ENCODE results near the gene PXDN.

Gene PXDN

DNA sequence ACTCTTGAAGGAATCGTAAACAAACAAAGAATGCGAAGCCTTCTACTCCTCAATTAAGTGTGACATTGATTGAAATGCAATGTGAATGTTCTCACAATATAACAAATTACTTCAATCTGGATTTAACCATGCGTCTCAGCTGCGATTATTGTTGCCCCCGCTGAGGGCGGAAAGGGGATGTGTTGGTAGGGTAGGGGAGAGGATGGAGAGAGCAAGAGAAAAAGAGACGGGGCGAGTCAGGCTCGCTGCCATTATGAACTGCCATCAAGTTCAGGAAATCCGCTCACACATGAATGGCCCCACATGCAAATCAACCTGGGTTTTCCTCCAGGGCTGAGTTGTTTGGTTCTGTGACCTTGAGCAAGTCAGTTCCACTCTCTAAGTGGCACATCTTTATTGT, 129.8 kb downstream of the PXDN start:
- Histone ChIP-seq H2AFZ (ENCODE audit: low read depth, low read length) (no peak overlapping the region), H3K4me2 (ENCODE audit: insufficient read depth, low read length) (no peak overlapping the region), H3K27me3 (ENCODE audit: insufficient read depth, low read length, poor library complexity) (no peaks in the 10 kb centered on the region), H3K9me3 (ENCODE audit: insufficient read depth, low read length, severe bottlenecking) (no peaks in the 10 kb centered on the region), H3K27ac (ENCODE audit: low read length) (no peak overlapping the region), H3K4me1 (ENCODE audit: insufficient read depth, low read length) (peaks cover 4% of the 10 kb centered on the region; the same call in 1 of the 2 replicates), H3K9ac (ENCODE audit: low read depth, low read length) (no peak overlapping the region), H3K79me2 (ENCODE audit: insufficient read depth, low read length) (no peaks in the 10 kb centered on the region), H4K20me1 (ENCODE audit: insufficient read depth, low read length) (no peaks in the 10 kb centered on the region), H3K36me3 (ENCODE audit: insufficient read depth, low read length) (no peaks in the 10 kb centered on the region), H3K4me3 (ENCODE audit: low read depth in 1 of 2, low read length in 2 of 2) (no peak overlapping the region)
- TF ChIP-seq EZH2 (IDR thresholded peaks at IDR 0.05; ENCODE audit: borderline replicate concordance, low read depth, low read length, severe bottlenecking): no peak
- TF ChIP-seq, protein P1, sequence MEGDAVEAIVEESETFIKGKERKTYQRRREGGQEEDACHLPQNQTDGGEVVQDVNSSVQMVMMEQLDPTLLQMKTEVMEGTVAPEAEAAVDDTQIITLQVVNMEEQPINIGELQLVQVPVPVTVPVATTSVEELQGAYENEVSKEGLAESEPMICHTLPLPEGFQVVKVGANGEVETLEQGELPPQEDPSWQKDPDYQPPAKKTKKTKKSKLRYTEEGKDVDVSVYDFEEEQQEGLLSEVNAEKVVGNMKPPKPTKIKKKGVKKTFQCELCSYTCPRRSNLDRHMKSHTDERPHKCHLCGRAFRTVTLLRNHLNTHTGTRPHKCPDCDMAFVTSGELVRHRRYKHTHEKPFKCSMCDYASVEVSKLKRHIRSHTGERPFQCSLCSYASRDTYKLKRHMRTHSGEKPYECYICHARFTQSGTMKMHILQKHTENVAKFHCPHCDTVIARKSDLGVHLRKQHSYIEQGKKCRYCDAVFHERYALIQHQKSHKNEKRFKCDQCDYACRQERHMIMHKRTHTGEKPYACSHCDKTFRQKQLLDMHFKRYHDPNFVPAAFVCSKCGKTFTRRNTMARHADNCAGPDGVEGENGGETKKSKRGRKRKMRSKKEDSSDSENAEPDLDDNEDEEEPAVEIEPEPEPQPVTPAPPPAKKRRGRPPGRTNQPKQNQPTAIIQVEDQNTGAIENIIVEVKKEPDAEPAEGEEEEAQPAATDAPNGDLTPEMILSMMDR (IDR thresholded peaks at IDR 0.05; ENCODE audit: borderline replicate concordance, extremely low read depth, low read length, poor library complexity, severe bottlenecking): no peak
- DNase-seq: no peak
- ATAC-seq (ENCODE audit: insufficient read depth, low read depth): no peak

DNA sequence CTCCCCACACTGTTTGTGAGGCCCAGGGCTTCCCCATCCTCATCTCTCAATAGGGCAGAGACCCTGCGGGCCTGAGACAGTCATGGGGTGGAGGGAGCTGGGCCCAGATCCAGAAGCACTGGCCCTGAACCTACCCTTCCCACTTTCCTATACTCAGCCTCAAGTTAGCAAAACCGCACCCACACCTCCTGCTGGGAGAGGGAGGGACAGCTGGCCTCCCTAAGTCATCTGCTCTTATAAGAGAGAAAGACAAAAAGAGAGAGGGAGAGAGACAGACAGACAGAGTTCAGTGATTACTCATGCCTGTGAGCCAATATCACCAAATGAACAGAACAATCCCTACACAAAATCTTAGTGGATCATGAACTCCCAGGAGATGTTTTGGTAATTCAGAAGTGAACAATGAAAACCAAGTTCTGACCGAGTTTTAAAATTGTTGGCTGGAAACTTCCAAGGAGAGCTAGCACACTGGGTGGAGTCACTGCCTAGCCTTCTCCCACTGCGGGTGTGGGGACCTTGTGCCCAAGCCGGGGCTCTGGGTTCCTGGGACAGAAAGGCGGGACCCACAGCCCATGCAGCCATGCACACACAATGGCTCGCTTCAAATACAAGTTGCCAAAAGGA, 130.5 kb downstream of the PXDN start:
- H4K20me1 ChIP-seq (ENCODE audit: insufficient read depth, low read length): no peaks in the 10 kb centered on the region
- H3K79me2 ChIP-seq (ENCODE audit: insufficient read depth, low read length): no peaks in the 10 kb centered on the region
- H3K36me3 ChIP-seq (ENCODE audit: insufficient read depth, low read length): no peaks in the 10 kb centered on the region
- H3K27ac ChIP-seq (ENCODE audit: low read length): no peak overlapping the region
- H3K4me3 ChIP-seq (ENCODE audit: low read depth in 1 of 2, low read length in 2 of 2): no peak overlapping the region
- ATAC-seq (ENCODE audit: insufficient read depth, low read depth) (no peak), DNase-seq (no peak)
- TF ChIP-seq EZH2 (IDR thresholded peaks at IDR 0.05; ENCODE audit: borderline replicate concordance, low read depth, low read length, severe bottlenecking): no peak
- TF ChIP-seq, protein P1 (IDR thresholded peaks at IDR 0.05; ENCODE audit: borderline replicate concordance, extremely low read depth, low read length, poor library complexity, severe bottlenecking): no peak
- no peak overlapping the region for H3K9ac ChIP-seq (ENCODE audit: low read depth, low read length)
- H3K4me1 ChIP-seq (ENCODE audit: insufficient read depth, low read length): peaks cover 11% of the 10 kb centered on the region; the same call in 1 of the 2 replicates
- no peaks in the 10 kb centered on the region for H3K27me3 ChIP-seq (ENCODE audit: insufficient read depth, low read length, poor library complexity)
- no peak overlapping the region for H2AFZ ChIP-seq (ENCODE audit: low read depth, low read length)
- no peaks in the 10 kb centered on the region for H3K9me3 ChIP-seq (ENCODE audit: insufficient read depth, low read length, severe bottlenecking)
- no peak overlapping the region for H3K4me2 ChIP-seq (ENCODE audit: insufficient read depth, low read length)

- no peak overlapping the region for H3K4me2 ChIP-seq (ENCODE audit: insufficient read depth, low read length)
- TF ChIP-seq, protein P1 (IDR thresholded peaks at IDR 0.05; ENCODE audit: borderline replicate concordance, extremely low read depth, low read length, poor library complexity, severe bottlenecking): no peak
- no peak for TF ChIP-seq EZH2 (IDR thresholded peaks at IDR 0.05; ENCODE audit: borderline replicate concordance, low read depth, low read length, severe bottlenecking)
- H3K9me3 ChIP-seq (ENCODE audit: insufficient read depth, low read length, severe bottlenecking): no peaks in the 10 kb centered on the region
- H3K79me2 ChIP-seq (ENCODE audit: insufficient read depth, low read length): no peaks in the 10 kb centered on the region
- no peaks in the 10 kb centered on the region for H3K36me3 ChIP-seq (ENCODE audit: insufficient read depth, low read length)
- H3K4me1 ChIP-seq (ENCODE audit: insufficient read depth, low read length): peaks cover 11% of the 10 kb centered on the region; the same call in 1 of the 2 replicates
- no peak overlapping the region for H3K4me3 ChIP-seq (ENCODE audit: low read depth in 1 of 2, low read length in 2 of 2)
- ATAC-seq (ENCODE audit: insufficient read depth, low read depth) (no peak), DNase-seq (no peak)
- no peak overlapping the region for H3K9ac ChIP-seq (ENCODE audit: low read depth, low read length)
- H3K27me3 ChIP-seq (ENCODE audit: insufficient read depth, low read length, poor library complexity): no peaks in the 10 kb centered on the region
- H2AFZ ChIP-seq (ENCODE audit: low read depth, low read length): no peak overlapping the region
- H4K20me1 ChIP-seq (ENCODE audit: insufficient read depth, low read length): no peaks in the 10 kb centered on the region
- no peak overlapping the region for H3K27ac ChIP-seq (ENCODE audit: low read length)
Observed at GRCh38 chr2:1613078-1613445, 131.3 kb downstream of the PXDN start.
